ENCODE data around the gene LIMS1. TPM values are rescaled to one million over a fixed set of nuclear protein-coding genes. Genes with fewer than 3 reads are reported as not detected.
"Not testable (repeated sequence)": the region's sequence is repeated elsewhere in the genome, so short reads cannot be mapped to it uniquely, and the experiment has no call there.

LIMS1 gene
- polyA plus RNA-seq, 1 donor (not counting 4 experiments of a cell fraction or from before 2014, with no cell fraction given): 62.5 TPM

DNA sequence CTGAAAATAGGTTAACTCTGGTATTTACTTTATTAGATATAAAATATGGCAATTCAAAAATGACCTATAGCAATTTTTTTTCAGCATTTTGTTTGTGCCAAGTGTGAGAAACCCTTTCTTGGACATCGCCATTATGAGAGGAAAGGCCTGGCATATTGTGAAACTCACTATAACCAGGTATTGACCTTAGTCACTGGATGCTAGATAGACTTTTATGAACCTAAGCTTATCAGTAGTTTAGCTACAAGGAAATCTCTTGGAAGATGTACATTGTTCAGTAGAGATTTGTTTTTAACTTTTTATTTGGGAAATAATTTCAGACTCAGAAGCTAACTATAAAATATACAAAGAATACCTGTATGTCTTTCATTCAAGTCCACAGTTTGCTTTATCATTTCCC, 142.3 kb downstream of the LIMS1 start:
- H3K36me3 ChIP-seq (ENCODE audit: control insufficient read depth in 2 of 2, extremely low read depth in 1 of 2, insufficient read depth in 2 of 2, low read length in 2 of 2); H3K9me1 ChIP-seq (ENCODE audit: control insufficient read depth, extremely low read depth, insufficient read depth, low read length); dilution Hi-C loops (cut with MboI; ENCODE audit: extremely low pct_ligation_motif_present, low sequenced_read_pairs); H4K20me1 ChIP-seq (ENCODE audit: control insufficient read depth, extremely low read depth, insufficient read depth, low read length); FAIRE-seq; DNase-seq (ENCODE audit: low read depth, low spot score); H2AFZ ChIP-seq (ENCODE audit: control insufficient read depth, low read length); H3K4me1 ChIP-seq (ENCODE audit: control insufficient read depth, extremely low read depth, insufficient read depth, low read length); H3K9ac ChIP-seq (ENCODE audit: control insufficient read depth, extremely low read depth, insufficient read depth, low read length); H3K79me2 ChIP-seq (ENCODE audit: control insufficient read depth, insufficient read depth, low read length); H3K27ac ChIP-seq (ENCODE audit: control insufficient read depth, insufficient read depth, low read length); H3K27me3 ChIP-seq (ENCODE audit: control insufficient read depth, extremely low read depth, insufficient read depth, low read length); H3K4me3 ChIP-seq (ENCODE audit: control insufficient read depth in 2 of 3, extremely low read depth in 1 of 3, insufficient read depth in 2 of 3, low read depth in 1 of 3, low read length in 3 of 3); H3K4me2 ChIP-seq (ENCODE audit: control insufficient read depth, extremely low read depth, insufficient read depth, low read depth, low read length); H3K9me3 ChIP-seq (ENCODE audit: control insufficient read depth, low read depth, low read length): not testable (repeated sequence)

- not testable (repeated sequence) for FAIRE-seq
Measured at GRCh38 chr2:108677239-108677744, 143.0 kb downstream of the LIMS1 start.

DNA sequence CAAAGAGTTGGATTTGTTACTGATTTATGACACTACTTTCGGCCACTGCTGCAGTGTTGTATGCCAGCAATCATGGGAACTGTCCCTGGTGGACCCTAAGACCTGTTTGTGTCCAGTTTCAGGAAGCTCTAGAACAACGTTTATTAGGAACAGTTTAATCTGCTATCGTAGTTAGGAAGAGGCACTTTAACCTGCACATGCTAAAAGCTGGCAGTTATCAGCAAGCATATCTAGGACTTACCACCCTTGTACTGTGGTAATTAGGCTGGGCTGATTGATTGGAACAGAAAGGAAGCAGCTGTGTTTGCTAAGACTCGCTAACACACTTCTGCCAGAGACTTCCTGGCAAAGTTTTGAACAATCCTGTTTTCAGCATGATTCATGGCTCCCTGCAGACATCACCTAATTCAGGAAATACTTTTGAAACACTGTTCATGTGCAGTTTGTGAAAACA, 144.0 kb downstream of the LIMS1 start:
- H4K20me1 ChIP-seq (ENCODE audit: control insufficient read depth, extremely low read depth, insufficient read depth, low read length); dilution Hi-C loops (cut with MboI; ENCODE audit: extremely low pct_ligation_motif_present, low sequenced_read_pairs); FAIRE-seq; H3K4me1 ChIP-seq (ENCODE audit: control insufficient read depth, extremely low read depth, insufficient read depth, low read length); H3K9me3 ChIP-seq (ENCODE audit: control insufficient read depth, low read depth, low read length); H3K4me3 ChIP-seq (ENCODE audit: control insufficient read depth in 2 of 3, extremely low read depth in 1 of 3, insufficient read depth in 2 of 3, low read depth in 1 of 3, low read length in 3 of 3); H3K79me2 ChIP-seq (ENCODE audit: control insufficient read depth, insufficient read depth, low read length); H3K27me3 ChIP-seq (ENCODE audit: control insufficient read depth, extremely low read depth, insufficient read depth, low read length); H2AFZ ChIP-seq (ENCODE audit: control insufficient read depth, low read length); H3K4me2 ChIP-seq (ENCODE audit: control insufficient read depth, extremely low read depth, insufficient read depth, low read depth, low read length); H3K27ac ChIP-seq (ENCODE audit: control insufficient read depth, insufficient read depth, low read length); H3K9ac ChIP-seq (ENCODE audit: control insufficient read depth, extremely low read depth, insufficient read depth, low read length); H3K9me1 ChIP-seq (ENCODE audit: control insufficient read depth, extremely low read depth, insufficient read depth, low read length); H3K36me3 ChIP-seq (ENCODE audit: control insufficient read depth in 2 of 2, extremely low read depth in 1 of 2, insufficient read depth in 2 of 2, low read length in 2 of 2); DNase-seq (ENCODE audit: low read depth, low spot score): not testable (repeated sequence)

More at GRCh38 chr2:108677239-108677744, 143.0 kb downstream of the LIMS1 start:
- DNase-seq (ENCODE audit: low read depth, low spot score); H3K79me2 ChIP-seq (ENCODE audit: control insufficient read depth, insufficient read depth, low read length); H3K36me3 ChIP-seq (ENCODE audit: control insufficient read depth in 2 of 2, extremely low read depth in 1 of 2, insufficient read depth in 2 of 2, low read length in 2 of 2); H3K27ac ChIP-seq (ENCODE audit: control insufficient read depth, insufficient read depth, low read length); H4K20me1 ChIP-seq (ENCODE audit: control insufficient read depth, extremely low read depth, insufficient read depth, low read length); H3K9me3 ChIP-seq (ENCODE audit: control insufficient read depth, low read depth, low read length); H3K4me3 ChIP-seq (ENCODE audit: control insufficient read depth in 2 of 3, extremely low read depth in 1 of 3, insufficient read depth in 2 of 3, low read depth in 1 of 3, low read length in 3 of 3); H3K9ac ChIP-seq (ENCODE audit: control insufficient read depth, extremely low read depth, insufficient read depth, low read length); H3K4me2 ChIP-seq (ENCODE audit: control insufficient read depth, extremely low read depth, insufficient read depth, low read depth, low read length); H3K4me1 ChIP-seq (ENCODE audit: control insufficient read depth, extremely low read depth, insufficient read depth, low read length); H3K9me1 ChIP-seq (ENCODE audit: control insufficient read depth, extremely low read depth, insufficient read depth, low read length); H2AFZ ChIP-seq (ENCODE audit: control insufficient read depth, low read length); dilution Hi-C loops (cut with MboI; ENCODE audit: extremely low pct_ligation_motif_present, low sequenced_read_pairs); H3K27me3 ChIP-seq (ENCODE audit: control insufficient read depth, extremely low read depth, insufficient read depth, low read length): not testable (repeated sequence)

DNA sequence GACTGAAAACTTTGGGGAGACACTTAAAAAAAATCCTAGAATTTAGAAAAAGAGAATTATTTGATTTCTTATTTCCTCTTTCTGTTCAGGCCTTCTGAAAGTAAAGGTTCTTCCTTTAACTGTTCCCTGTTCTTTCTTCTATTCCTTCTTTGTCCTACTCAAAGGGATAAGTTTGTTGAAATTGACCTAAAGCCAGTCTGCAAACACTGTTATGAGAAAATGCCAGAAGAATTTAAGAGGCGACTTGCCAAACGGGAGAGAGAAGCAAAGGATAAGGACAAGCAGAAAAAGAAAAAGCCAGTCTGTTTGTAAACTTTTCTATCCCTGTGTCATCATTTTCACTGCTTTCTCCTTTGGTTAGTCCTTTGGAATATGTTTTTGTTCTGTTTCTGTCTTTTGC, 146.5 kb downstream of the LIMS1 start:
- H3K9me3 ChIP-seq (ENCODE audit: control insufficient read depth, low read depth, low read length); dilution Hi-C loops (cut with MboI; ENCODE audit: extremely low pct_ligation_motif_present, low sequenced_read_pairs); H2AFZ ChIP-seq (ENCODE audit: control insufficient read depth, low read length); FAIRE-seq; H3K4me3 ChIP-seq (ENCODE audit: control insufficient read depth in 2 of 3, extremely low read depth in 1 of 3, insufficient read depth in 2 of 3, low read depth in 1 of 3, low read length in 3 of 3); H3K27me3 ChIP-seq (ENCODE audit: control insufficient read depth, extremely low read depth, insufficient read depth, low read length); H3K36me3 ChIP-seq (ENCODE audit: control insufficient read depth in 2 of 2, extremely low read depth in 1 of 2, insufficient read depth in 2 of 2, low read length in 2 of 2); H4K20me1 ChIP-seq (ENCODE audit: control insufficient read depth, extremely low read depth, insufficient read depth, low read length); H3K79me2 ChIP-seq (ENCODE audit: control insufficient read depth, insufficient read depth, low read length); H3K4me2 ChIP-seq (ENCODE audit: control insufficient read depth, extremely low read depth, insufficient read depth, low read depth, low read length); H3K27ac ChIP-seq (ENCODE audit: control insufficient read depth, insufficient read depth, low read length); H3K4me1 ChIP-seq (ENCODE audit: control insufficient read depth, extremely low read depth, insufficient read depth, low read length); H3K9ac ChIP-seq (ENCODE audit: control insufficient read depth, extremely low read depth, insufficient read depth, low read length); H3K9me1 ChIP-seq (ENCODE audit: control insufficient read depth, extremely low read depth, insufficient read depth, low read length); DNase-seq (ENCODE audit: low read depth, low spot score): not testable (repeated sequence)

GRCh38 chr2:108688818-108689756, 154.8 kb downstream of the LIMS1 start:
- H3K9ac ChIP-seq (ENCODE audit: control insufficient read depth, extremely low read depth, insufficient read depth, low read length); H3K79me2 ChIP-seq (ENCODE audit: control insufficient read depth, insufficient read depth, low read length); H3K9me3 ChIP-seq (ENCODE audit: control insufficient read depth, low read depth, low read length); H3K9me1 ChIP-seq (ENCODE audit: control insufficient read depth, extremely low read depth, insufficient read depth, low read length); FAIRE-seq; DNase-seq (ENCODE audit: low read depth, low spot score); H3K27me3 ChIP-seq (ENCODE audit: control insufficient read depth, extremely low read depth, insufficient read depth, low read length); H3K4me3 ChIP-seq (ENCODE audit: control insufficient read depth in 2 of 3, extremely low read depth in 1 of 3, insufficient read depth in 2 of 3, low read depth in 1 of 3, low read length in 3 of 3); H3K36me3 ChIP-seq (ENCODE audit: control insufficient read depth in 2 of 2, extremely low read depth in 1 of 2, insufficient read depth in 2 of 2, low read length in 2 of 2); H3K4me2 ChIP-seq (ENCODE audit: control insufficient read depth, extremely low read depth, insufficient read depth, low read depth, low read length); H2AFZ ChIP-seq (ENCODE audit: control insufficient read depth, low read length); dilution Hi-C loops (cut with MboI; ENCODE audit: extremely low pct_ligation_motif_present, low sequenced_read_pairs); H3K4me1 ChIP-seq (ENCODE audit: control insufficient read depth, extremely low read depth, insufficient read depth, low read length); H3K27ac ChIP-seq (ENCODE audit: control insufficient read depth, insufficient read depth, low read length); H4K20me1 ChIP-seq (ENCODE audit: control insufficient read depth, extremely low read depth, insufficient read depth, low read length): not testable (repeated sequence)
